ENCODE data around the gene RHEBL1. TPM values are rescaled to one million over a fixed set of nuclear protein-coding genes. Genes with fewer than 3 reads are reported as not detected.

Gene RHEBL1
- total RNA-seq, 4 donors from 2014 or later: 0.96 TPM; not detected in 3

DNA sequence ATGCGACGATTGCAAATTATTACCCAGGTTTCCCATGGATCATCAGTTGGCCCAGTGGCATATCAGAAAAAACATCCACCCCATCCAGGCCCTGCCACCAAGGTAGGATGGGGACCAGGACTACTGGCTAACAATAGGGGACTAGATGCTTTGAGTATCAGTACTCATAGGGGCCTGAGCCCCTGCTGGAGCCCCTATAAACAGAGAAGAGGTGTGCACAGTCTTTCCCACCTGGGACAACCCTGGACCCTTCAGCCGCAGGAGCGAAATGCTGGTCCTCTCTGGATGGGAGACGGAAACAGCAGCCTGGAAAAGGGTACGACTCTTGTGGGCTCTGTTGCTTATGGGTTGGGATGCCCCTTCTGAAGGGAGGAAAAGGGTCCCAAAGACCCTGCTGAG, 19.2 kb upstream of the RHEBL1 start:
- TF ChIP-seq, protein P1, sequence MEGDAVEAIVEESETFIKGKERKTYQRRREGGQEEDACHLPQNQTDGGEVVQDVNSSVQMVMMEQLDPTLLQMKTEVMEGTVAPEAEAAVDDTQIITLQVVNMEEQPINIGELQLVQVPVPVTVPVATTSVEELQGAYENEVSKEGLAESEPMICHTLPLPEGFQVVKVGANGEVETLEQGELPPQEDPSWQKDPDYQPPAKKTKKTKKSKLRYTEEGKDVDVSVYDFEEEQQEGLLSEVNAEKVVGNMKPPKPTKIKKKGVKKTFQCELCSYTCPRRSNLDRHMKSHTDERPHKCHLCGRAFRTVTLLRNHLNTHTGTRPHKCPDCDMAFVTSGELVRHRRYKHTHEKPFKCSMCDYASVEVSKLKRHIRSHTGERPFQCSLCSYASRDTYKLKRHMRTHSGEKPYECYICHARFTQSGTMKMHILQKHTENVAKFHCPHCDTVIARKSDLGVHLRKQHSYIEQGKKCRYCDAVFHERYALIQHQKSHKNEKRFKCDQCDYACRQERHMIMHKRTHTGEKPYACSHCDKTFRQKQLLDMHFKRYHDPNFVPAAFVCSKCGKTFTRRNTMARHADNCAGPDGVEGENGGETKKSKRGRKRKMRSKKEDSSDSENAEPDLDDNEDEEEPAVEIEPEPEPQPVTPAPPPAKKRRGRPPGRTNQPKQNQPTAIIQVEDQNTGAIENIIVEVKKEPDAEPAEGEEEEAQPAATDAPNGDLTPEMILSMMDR (IDR thresholded peaks at IDR 0.05): no peak
- no peak for ATAC-seq (ENCODE audit: low FRiP score)
- no peak for DNase-seq (ENCODE audit: low spot score)

DNA sequence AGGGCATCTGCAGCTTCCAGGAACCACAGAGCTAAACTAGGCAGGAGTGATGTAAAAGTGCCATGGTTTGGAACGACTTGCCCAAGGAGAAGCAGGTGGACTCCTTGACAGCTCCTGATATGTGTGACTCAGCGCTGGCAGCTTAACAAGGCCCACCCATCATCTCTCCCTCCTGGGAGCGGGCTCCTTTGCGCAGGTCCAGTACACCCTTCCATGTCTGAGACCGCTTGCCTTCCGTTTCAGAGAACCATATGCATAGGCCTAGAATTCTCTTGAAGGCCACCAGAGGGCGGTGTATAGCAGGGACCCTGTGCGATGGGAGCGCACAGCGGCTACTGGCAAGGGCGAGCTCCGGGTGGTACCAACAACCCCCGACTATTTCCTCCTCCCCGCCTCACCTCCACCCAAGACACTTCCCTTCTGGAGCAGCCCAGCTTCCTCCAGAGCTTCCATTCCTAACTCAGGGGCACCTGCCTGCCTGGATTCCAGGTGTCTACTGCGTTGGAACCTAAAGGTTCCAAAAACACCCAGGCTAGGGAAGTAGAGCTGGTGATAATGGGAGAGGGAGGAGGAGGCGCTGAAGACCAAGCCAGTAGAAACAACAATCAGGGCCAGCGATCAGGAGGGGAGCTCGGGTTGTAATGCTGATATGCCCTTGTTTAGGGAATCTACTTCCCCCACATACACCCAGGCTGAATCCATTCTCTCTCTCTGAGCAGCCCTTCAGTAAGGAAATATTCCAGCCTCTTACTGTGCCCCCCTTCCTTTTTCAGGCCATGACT, 18.6 kb upstream of the RHEBL1 start:
- ATAC-seq (ENCODE audit: low FRiP score): peak; percentile 96
- TF ChIP-seq, protein P1 (IDR thresholded peaks at IDR 0.05): no peak
- DNase-seq (ENCODE audit: low spot score): peak; percentile 48

DNA sequence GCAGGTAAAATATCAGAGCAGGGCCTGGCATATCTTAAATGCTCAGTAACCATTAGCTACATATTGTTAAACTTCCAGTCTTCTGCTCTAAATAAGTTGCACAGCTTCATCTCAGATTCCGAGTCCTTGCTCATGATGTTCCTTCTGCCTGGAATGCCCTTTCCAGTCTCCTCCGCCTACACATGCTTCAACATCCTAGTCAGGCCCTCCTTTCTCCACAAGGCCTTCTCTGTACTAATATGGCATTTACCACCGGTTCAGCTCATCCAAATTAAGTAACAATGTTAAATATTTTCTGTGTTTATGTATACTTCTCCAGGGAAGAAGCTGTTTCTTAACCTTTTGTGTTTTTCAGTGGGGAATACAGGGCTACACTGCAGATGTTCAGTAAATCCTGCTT, 16.3 kb upstream of the RHEBL1 start:
- ATAC-seq (ENCODE audit: low FRiP score) (no peak), DNase-seq (ENCODE audit: low spot score) (no peak)
- TF ChIP-seq, protein P1 (IDR thresholded peaks at IDR 0.05): no peak

DNA sequence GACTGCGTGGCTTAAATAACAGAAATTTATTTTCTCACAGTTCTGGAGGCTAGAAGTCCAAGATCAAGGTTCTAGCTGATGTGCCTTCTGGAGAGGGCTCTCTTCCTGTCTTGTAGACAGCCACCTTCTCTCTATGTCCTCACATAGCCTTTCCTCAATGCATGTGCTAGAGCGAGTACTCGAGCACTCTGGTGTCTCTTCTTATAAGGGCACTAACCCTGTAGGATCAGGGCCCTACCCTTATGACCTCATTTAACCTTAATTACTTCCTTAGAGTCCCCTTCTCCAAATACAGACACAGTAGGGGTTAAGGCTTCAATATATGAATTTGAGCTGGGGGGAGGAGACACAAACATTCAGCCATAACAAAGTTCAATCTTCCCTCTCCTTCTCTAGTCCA, 14.7 kb upstream of the RHEBL1 start:
- ATAC-seq (ENCODE audit: low FRiP score): no peak
- TF ChIP-seq, protein P1 (IDR thresholded peaks at IDR 0.05): no peak
- no peak for DNase-seq (ENCODE audit: low spot score)

DNA sequence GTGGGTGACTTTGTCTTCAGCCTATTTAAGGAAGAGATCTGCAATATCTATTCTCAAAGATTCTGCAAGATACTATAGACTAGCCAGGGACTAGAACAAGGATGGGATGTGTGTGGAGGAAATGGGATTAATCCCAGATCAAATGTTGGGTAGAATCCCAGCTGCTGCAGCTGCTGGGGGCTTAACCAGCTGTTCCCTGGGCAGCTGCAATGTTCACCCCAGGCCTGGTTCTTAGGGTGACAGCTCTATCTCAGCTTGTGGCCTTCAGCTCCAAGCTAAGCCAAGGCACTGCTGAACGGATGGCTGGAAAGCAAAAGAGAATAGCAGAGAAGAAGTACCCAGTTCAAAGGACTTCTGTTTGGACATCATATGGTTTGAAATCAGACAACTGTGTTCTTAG, 10.0 kb upstream of the RHEBL1 start:
- TF ChIP-seq, protein P1 (IDR thresholded peaks at IDR 0.05): no peak
- no peak for ATAC-seq (ENCODE audit: low FRiP score)

DNA sequence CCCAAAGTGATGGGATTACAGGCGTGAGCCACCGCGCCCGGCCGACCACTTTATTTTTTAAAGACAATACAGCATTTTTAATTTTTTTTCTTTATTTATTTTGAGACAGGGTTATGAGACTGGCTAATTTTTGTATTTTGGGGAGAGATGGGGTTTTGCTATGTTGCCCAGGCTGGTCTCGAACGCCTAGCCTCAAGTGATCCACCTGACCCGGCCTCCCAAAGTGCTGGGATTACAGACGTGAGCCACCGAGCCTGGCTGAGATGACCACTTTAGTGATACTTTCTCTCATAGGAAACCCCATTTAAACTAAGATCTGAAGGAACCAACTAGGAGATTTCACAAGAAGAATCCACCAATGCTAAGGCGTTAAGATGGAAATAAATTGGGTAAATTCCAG, 1.2 kb upstream of the RHEBL1 start:
- ATAC-seq (ENCODE audit: low FRiP score) (no peak), DNase-seq (ENCODE audit: low spot score) (no peak)
- TF ChIP-seq, protein P1 (IDR thresholded peaks at IDR 0.05): no peak

More for the DNA sequence above, 10.0 kb upstream of the RHEBL1 start:
- no peak for DNase-seq (ENCODE audit: low spot score)

DNA sequence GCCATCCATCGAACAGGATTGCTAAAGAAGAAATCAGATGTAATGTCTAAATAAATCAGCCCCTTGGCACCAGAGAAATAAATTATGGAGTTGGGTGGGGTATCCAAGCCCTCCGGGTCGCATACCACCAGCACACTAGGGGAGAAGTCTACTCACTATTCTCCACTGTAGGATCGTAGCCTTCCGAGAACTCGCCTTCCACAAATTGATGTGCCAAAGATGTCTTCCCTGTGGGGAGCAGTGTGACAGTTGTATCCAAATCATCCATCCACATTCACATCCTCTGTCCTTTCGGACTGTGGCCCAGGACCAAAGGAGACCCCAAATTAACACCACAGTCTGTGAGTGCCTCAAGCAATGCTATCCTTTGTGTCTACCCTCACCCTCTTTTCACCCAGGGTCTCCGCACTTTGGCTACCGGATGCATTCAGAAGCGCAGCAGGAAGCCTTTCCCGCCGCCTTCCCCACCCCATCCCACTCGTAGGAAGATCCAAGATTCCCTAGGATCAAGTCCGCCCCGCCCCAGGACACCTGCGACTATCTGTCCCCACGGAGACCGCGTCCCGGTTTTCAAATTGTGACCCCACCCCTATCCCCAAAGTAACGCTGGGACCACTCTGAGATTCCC, 786 bp downstream of the RHEBL1 start:
- ATAC-seq (ENCODE audit: low FRiP score): no peak
- no peak for DNase-seq (ENCODE audit: low spot score)
- TF ChIP-seq, protein P1 (IDR thresholded peaks at IDR 0.05): no peak
